LNCAP (cell line): ENCODE measurements around the gene TAS2R1.

Source experiments
- CTCF ChIP-seq: fragments of 450-650 bp; IDR thresholded peaks from 2 replicates; pipeline ENCODE4 v1.5.1; 2017; ENCODE audit warnings: mild to moderate bottlenecking

TAS2R1 gene

DNA sequence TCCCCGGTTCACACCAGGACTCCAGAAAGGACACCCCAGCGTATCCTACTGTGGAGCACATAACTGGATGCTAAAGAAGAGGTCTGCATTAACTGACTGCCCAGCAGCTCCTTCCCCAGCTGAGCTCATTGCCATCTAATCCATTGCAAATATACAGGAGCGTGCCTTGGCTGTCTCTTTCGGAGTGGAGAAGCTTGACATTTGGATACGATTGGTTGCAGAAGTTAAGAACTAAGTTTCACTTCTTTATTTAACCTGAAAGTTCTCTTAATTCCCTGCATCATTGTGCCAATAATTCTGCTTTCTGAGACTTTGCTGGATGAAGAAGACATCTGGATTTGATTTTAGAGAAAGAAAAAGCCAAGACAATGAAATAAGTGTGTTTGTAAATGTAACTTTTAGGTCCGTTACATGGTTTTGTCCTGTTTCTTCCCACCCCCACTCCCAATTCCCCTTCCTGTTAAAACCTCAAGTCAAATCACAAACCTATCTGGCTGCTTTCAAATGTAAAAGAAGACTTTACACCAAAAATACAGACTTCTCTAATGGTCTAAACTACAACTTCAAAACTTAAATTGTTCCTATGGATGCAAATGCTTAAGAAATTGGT, 33.9 kb downstream of the TAS2R1 start:
- no peak for TF ChIP-seq CTCF

DNA sequence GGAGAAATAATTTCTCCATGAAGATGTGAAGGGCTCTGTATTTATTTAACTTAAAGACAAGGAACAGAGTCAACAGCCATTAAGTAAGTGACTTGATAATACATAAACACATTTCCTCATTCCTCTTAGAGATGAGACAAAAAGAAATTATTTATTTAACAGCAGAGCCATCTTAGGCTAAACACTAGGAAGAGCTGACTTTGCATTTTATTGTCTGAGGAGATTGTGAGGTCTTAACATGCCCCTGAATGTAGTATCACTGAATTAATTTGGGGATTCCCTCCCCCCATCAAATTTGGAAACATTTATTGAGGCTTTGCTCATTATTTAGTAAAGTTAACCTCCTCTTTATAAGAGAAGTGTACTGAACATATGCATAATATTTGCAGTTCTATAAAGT, 35.2 kb downstream of the TAS2R1 start:
- no peak for TF ChIP-seq CTCF

DNA sequence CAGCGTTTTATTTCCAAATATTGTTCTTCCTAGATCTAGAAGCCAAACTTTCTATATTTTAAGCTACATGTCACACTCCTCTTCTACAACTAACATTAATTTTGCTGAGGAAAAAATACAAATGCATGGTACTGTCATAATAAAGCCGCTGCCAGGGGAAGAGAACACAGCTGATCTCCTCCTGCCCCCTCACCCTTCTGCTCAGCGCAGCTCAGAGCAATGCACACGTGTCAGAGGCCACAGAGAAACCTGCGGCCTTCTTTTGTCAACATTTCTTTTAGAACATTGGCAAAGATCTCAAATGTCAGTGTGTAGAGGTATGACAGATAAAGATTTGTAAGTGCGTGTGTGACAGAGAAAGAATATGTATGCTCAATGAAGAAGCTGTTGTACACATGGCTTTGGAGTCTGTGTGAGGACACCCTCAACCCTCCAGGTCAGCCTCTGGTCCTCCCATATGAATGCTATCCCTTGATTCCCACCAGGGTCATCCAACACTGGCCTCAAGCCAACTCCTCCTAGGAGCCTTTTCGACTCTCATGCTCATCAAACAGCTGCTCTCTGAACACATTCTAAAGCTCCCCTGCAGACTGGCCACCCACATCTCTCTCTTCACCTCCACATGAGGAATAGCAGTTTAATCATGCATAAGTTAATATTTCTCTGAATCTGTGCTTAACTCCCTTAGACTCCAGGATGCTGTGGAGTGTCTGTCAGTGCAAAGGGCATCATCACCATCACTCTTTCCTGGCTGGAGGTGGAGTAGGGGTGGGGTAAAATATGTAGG, 40.9 kb downstream of the TAS2R1 start:
- TF ChIP-seq CTCF = no peak

GRCh38 chr5:9588254-9588653, 41.9 kb downstream of the TAS2R1 start:
- TF ChIP-seq CTCF = no peak

GRCh38 chr5:9587135-9587534, 43.0 kb downstream of the TAS2R1 start:
- no peak for TF ChIP-seq CTCF

DNA sequence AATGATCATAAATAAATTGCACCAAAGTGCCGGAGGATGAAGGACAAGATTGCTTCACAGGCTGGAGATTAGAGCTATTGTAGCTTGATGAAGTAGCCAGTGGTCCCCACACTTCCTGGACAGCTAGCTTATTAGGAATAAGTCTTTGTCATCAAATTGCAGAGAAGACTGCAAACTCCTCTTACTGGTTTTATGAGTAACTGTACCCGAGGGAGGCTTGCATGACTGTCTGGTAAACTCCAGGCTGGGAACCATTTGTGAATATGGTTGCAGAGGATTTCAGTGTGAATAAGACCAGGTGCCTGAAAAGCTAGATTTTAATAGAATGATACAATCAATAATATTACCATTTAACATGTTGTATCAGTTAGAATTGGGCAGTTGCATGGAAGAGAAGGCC, 47.7 kb downstream of the TAS2R1 start:
- no peak for TF ChIP-seq CTCF
